HepG2 (cell line): ENCODE measurements around the gene MROH2A. TPM values are rescaled to one million over a fixed set of nuclear protein-coding genes. Genes with fewer than 3 reads are reported as not detected.

ENCODE experiments used
- AHR ChIP-seq: IDR thresholded peaks from 2 replicates; pipeline ENCODE4 v1.6.1; 2018; ENCODE audit warnings: missing genetic modification reagents, missing compliant biosample characterization
- ATF5 ChIP-seq: sonication (generic); formaldehyde crosslinking; IDR thresholded peaks from 2 replicates; pipeline ENCODE4 v1.4.0; 2020; ENCODE audit warnings: mild to moderate bottlenecking, low read depth, missing genetic modification reagents
- GFI1 ChIP-seq: sonication (generic); formaldehyde crosslinking; IDR thresholded peaks from 2 replicates; pipeline ENCODE4 v1.5.0; 2020; ENCODE audit warnings: missing genetic modification reagents, mild to moderate bottlenecking, borderline replicate concordance
- HNF4A ChIP-seq: sonication (generic); formaldehyde crosslinking; IDR thresholded peaks from 2 replicates; pipeline ENCODE4 v1.4.0; 2020; ENCODE audit warnings: missing genetic modification reagents
- MED1 ChIP-seq: sonication (generic); formaldehyde crosslinking; IDR thresholded peaks from 2 replicates; pipeline ENCODE4 v1.4.0; 2020; ENCODE audit warnings: missing genetic modification reagents
- SALL1 ChIP-seq: sonication (generic); formaldehyde crosslinking; IDR thresholded peaks from 2 replicates; pipeline ENCODE4 v1.8.0; 2022; ENCODE audit warnings: mild to moderate bottlenecking, missing genetic modification reagents
- THAP9 ChIP-seq: sonication (generic); formaldehyde crosslinking; IDR thresholded peaks from 2 replicates; pipeline ENCODE4; 2020; ENCODE audit warnings: missing genetic modification reagents, mild to moderate bottlenecking, borderline replicate concordance
- YY1 ChIP-seq: IDR thresholded peaks from 2 replicates; pipeline ENCODE4 v1.6.1; 2011; ENCODE audit warnings: low read length, low read depth, moderate library complexity, mild to moderate bottlenecking; ENCODE audit not compliant: insufficient read depth, insufficient replicate concordance
- ZFX ChIP-seq: sonication (generic); formaldehyde crosslinking; IDR thresholded peaks from 2 replicates; pipeline ENCODE4 v1.4.0; 2020; ENCODE audit warnings: mild to moderate bottlenecking, low read depth, missing genetic modification reagents, moderate library complexity
- ZKSCAN8 ChIP-seq: IDR thresholded peaks from 2 replicates; pipeline ENCODE4 v1.6.1; 2016; ENCODE audit warnings: borderline replicate concordance, missing genetic modification reagents, missing compliant biosample characterization
- ZNF44 ChIP-seq: sonication (generic); formaldehyde crosslinking; IDR thresholded peaks from 2 replicates; pipeline ENCODE4 v1.5.1; 2020; ENCODE audit warnings: mild to moderate bottlenecking, missing genetic modification reagents
- ZNF510 ChIP-seq: sonication (generic); formaldehyde crosslinking; IDR thresholded peaks from 2 replicates; pipeline ENCODE4 v1.4.0; 2020; ENCODE audit warnings: low read depth, mild to moderate bottlenecking, missing genetic modification reagents
- polyA plus RNA-seq, 8 experiments: library from polyadenylated mRNA; depleted of rRNA in 3 of 8; stranded (reverse) in 7 of 8; unstranded in 1 of 8; fragments of >200 nt; fragmentation: Illumina TruSeq in 4 of 8; extraction: Trizol in 4 of 8; gene quantifications; 2 replicates each; pipeline versions ENCODE4 v1.2.1 to v1.2.3, GENCODE V29; 2011 to 2016; ENCODE audit warnings: low read depth in 4 of 8, missing spikeins in 1 of 8, mixed read lengths in 1 of 8; ENCODE audit not compliant: insufficient read depth in 1 of 8
- total RNA-seq, 5 experiments: library from RNA; depleted of rRNA; stranded (reverse); fragments of >200 nt; fragmentation: Illumina TruSeq; extraction: Trizol; gene quantifications; 2 replicates each; pipeline ENCODE4 v1.2.3, GENCODE V29; 2016; ENCODE audit warnings: low read depth in 1 of 5
- TF ChIP-seq, protein P1 (sequence below): sonication (generic); formaldehyde crosslinking; IDR thresholded peaks from 2 replicates; pipeline ENCODE4 v1.4.0; 2020; ENCODE audit warnings: mild to moderate bottlenecking, low read depth, missing genetic modification reagents
- TF ChIP-seq, protein P2 (sequence below): sonication (generic); formaldehyde crosslinking; IDR thresholded peaks from 2 replicates; pipeline ENCODE4 v1.5.0; 2020; ENCODE audit warnings: mild to moderate bottlenecking, missing genetic modification reagents, borderline replicate concordance
- TF ChIP-seq, protein P3 (sequence below): sonication (generic); formaldehyde crosslinking; IDR thresholded peaks from 2 replicates; pipeline ENCODE4 v1.4.0; 2020; ENCODE audit warnings: missing genetic modification reagents

MROH2A gene
- total and polyA plus RNA-seq, 2 of the 13 experiments (the other 11 are each of a cell fraction or from before 2014, with no cell fraction given), result 0.03 to 0.04 TPM

- TF ChIP-seq ZKSCAN8 (CRISPR knock-in tag), result 0 out of 2 replicates have a peak, but pooled peaks have one; percentile 23
- TF ChIP-seq HNF4A (CRISPR knock-in tag), result peak; percentile 66; the same call in 1 of the 2 replicates
- TF ChIP-seq, protein P1, sequence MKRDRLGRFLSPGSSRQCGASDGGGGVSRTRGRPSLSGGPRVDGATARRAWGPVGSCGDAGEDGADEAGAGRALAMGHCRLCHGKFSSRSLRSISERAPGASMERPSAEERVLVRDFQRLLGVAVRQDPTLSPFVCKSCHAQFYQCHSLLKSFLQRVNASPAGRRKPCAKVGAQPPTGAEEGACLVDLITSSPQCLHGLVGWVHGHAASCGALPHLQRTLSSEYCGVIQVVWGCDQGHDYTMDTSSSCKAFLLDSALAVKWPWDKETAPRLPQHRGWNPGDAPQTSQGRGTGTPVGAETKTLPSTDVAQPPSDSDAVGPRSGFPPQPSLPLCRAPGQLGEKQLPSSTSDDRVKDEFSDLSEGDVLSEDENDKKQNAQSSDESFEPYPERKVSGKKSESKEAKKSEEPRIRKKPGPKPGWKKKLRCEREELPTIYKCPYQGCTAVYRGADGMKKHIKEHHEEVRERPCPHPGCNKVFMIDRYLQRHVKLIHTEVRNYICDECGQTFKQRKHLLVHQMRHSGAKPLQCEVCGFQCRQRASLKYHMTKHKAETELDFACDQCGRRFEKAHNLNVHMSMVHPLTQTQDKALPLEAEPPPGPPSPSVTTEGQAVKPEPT (CRISPR knock-in tag), result peak; percentile 92
- TF ChIP-seq MED1 (CRISPR knock-in tag), result peak; percentile 45; the same call in 1 of the 2 replicates
- TF ChIP-seq SALL1 (CRISPR knock-in tag), result peak; percentile 94
- peak; percentile 62; the same call in 1 of the 2 replicates for TF ChIP-seq THAP9 (CRISPR knock-in tag)
- TF ChIP-seq ZFX (CRISPR knock-in tag), result peak; percentile 45; the same call in 1 of the 2 replicates
- 0 out of 2 replicates have a peak, but pooled peaks have one; percentile 8 for TF ChIP-seq ZNF510 (CRISPR knock-in tag)
- 0 out of 2 replicates have a peak, but pooled peaks have one; percentile 41 for TF ChIP-seq ZNF44 (CRISPR knock-in tag)
- TF ChIP-seq, protein P2, sequence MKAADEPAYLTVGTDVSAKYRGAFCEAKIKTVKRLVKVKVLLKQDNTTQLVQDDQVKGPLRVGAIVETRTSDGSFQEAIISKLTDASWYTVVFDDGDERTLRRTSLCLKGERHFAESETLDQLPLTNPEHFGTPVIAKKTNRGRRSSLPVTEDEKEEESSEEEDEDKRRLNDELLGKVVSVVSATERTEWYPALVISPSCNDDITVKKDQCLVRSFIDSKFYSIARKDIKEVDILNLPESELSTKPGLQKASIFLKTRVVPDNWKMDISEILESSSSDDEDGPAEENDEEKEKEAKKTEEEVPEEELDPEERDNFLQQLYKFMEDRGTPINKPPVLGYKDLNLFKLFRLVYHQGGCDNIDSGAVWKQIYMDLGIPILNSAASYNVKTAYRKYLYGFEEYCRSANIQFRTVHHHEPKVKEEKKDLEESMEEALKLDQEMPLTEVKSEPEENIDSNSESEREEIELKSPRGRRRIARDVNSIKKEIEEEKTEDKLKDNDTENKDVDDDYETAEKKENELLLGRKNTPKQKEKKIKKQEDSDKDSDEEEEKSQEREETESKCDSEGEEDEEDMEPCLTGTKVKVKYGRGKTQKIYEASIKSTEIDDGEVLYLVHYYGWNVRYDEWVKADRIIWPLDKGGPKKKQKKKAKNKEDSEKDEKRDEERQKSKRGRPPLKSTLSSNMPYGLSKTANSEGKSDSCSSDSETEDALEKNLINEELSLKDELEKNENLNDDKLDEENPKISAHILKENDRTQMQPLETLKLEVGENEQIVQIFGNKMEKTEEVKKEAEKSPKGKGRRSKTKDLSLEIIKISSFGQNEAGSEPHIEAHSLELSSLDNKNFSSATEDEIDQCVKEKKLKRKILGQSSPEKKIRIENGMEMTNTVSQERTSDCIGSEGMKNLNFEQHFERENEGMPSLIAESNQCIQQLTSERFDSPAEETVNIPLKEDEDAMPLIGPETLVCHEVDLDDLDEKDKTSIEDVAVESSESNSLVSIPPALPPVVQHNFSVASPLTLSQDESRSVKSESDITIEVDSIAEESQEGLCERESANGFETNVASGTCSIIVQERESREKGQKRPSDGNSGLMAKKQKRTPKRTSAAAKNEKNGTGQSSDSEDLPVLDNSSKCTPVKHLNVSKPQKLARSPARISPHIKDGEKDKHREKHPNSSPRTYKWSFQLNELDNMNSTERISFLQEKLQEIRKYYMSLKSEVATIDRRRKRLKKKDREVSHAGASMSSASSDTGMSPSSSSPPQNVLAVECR, result peak; percentile 72; the same call in 1 of the 2 replicates
- TF ChIP-seq GFI1 (CRISPR knock-in tag), result 0 out of 2 replicates have a peak, but pooled peaks have one; percentile 13
- 0 out of 2 replicates have a peak, but pooled peaks have one; percentile 29 for TF ChIP-seq ATF5 (CRISPR knock-in tag)
- TF ChIP-seq, protein P3, sequence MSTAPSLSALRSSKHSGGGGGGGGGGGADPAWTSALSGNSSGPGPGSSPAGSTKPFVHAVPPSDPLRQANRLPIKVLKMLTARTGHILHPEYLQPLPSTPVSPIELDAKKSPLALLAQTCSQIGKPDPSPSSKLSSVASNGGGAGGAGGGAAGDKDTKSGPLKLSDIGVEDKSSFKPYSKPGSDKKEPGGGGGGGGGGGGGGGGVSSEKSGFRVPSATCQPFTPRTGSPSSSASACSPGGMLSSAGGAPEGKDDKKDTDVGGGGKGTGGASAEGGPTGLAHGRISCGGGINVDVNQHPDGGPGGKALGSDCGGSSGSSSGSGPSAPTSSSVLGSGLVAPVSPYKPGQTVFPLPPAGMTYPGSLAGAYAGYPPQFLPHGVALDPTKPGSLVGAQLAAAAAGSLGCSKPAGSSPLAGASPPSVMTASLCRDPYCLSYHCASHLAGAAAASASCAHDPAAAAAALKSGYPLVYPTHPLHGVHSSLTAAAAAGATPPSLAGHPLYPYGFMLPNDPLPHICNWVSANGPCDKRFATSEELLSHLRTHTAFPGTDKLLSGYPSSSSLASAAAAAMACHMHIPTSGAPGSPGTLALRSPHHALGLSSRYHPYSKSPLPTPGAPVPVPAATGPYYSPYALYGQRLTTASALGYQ (CRISPR knock-in tag), result peak; percentile 30; the same call in 1 of the 2 replicates
- peak; percentile 91 for TF ChIP-seq YY1
- TF ChIP-seq AHR (CRISPR knock-in tag), result 0 out of 2 replicates have a peak, but pooled peaks have one; percentile 60
These were observed 41.1 kb upstream of the MROH2A start (continued) for GRCh38 chr2:233736868-233737653.
